IMR-90 (cell line): ENCODE measurements around the gene PC. TPM values are rescaled to one million over a fixed set of nuclear protein-coding genes. Genes with fewer than 3 reads are reported as not detected.

Experiments used
- ATAC-seq: fragments of 200-7000 bp; cut with Tn5 transposase; 2 replicates; pipeline ENCODE4 v1.9.1; 2020; ENCODE audit warnings: low read depth, mild to moderate bottlenecking, moderate library complexity
- BruUV-seq: library from RNA; stranded (reverse); fragments of 400-500 nt; replicated peaks from 2 replicates; lab custom pipeline; 2021; lab: Mats Ljungman, UMichigan
- CTCF ChIA-PET: fragments of 300-600 bp; formaldehyde crosslinking; extraction: SDS; loops from one replicate; lab custom pipeline; 2021; ENCODE audit warnings: antibody characterized with exemption; lab: Yijun Ruan, JAX
- POLR2A ChIA-PET: fragments of 300-600 bp; sonication (Branson Sonifier 250); formaldehyde crosslinking; loops from one replicate; lab custom pipeline; 2022; ENCODE audit warnings: antibody characterized with exemption; ENCODE audit not compliant: unreplicated experiment; lab: Charles Lee
- DNase-seq: peaks from one replicate; pipeline ENCODE4 v3.0.0; 2013
- H2AFZ ChIP-seq: replicated peaks from 2 replicates; pipeline ENCODE3; 2013; ENCODE audit warnings: low read length, mild to moderate bottlenecking; ENCODE audit not compliant: poor library complexity
- H2AK5ac ChIP-seq: 2 replicates; pipeline ENCODE4 v1.6.1; 2013; ENCODE audit warnings: low read depth, low read length, inconsistent platforms
- H2AK9ac ChIP-seq: replicated peaks from 2 replicates; pipeline ENCODE3; 2013; ENCODE audit warnings: mild to moderate bottlenecking, low read depth, low read length, moderate library complexity; ENCODE audit not compliant: poor library complexity
- H2BK120ac ChIP-seq: 2 replicates; pipeline ENCODE4 v1.6.1; 2013; ENCODE audit warnings: low read depth, low read length, inconsistent platforms
- H2BK15ac ChIP-seq: 3 replicates; pipeline ENCODE4 v1.6.1; 2013; ENCODE audit warnings: low read depth, low read length, inconsistent platforms
- H2BK20ac ChIP-seq: 2 replicates; pipeline ENCODE4 v1.6.1; 2013; ENCODE audit warnings: low read depth, mild to moderate bottlenecking, inconsistent platforms, low read length, moderate library complexity
- H2BK5ac ChIP-seq: 2 replicates; pipeline ENCODE4 v1.6.1; 2013; ENCODE audit warnings: mild to moderate bottlenecking, low read depth, low read length, inconsistent platforms; ENCODE audit not compliant: poor library complexity, severe bottlenecking
- H3K14ac ChIP-seq: replicated peaks from 2 replicates; pipeline ENCODE4 v1.6.1; 2013; ENCODE audit warnings: low read depth, low read length, inconsistent platforms
- H3K18ac ChIP-seq: 2 replicates; pipeline ENCODE4 v1.6.1; 2013; ENCODE audit warnings: low read depth, low read length, control low read depth
- H3K23ac ChIP-seq: 2 replicates; pipeline ENCODE4 v1.6.1; 2013; ENCODE audit warnings: low read depth, low read length, inconsistent platforms
- H3K27ac ChIP-seq: 2 replicates; pipeline ENCODE4 v1.5.1; 2013; ENCODE audit warnings: mild to moderate bottlenecking, control low read depth, low read length; ENCODE audit not compliant: insufficient read depth
- H3K27me3 ChIP-seq: 2 replicates; pipeline ENCODE4 v1.6.1; 2013; ENCODE audit warnings: low read length; ENCODE audit not compliant: control insufficient read depth, insufficient read depth
- H3K36me3 ChIP-seq: 2 replicates; pipeline ENCODE4 v1.6.1; 2013; ENCODE audit warnings: low read length, mixed read lengths; ENCODE audit not compliant: control insufficient read depth, insufficient read depth
- H3K4ac ChIP-seq: 2 replicates; pipeline ENCODE4 v1.6.1; 2013; ENCODE audit warnings: low read depth, low read length, inconsistent platforms
- H3K4me1 ChIP-seq: 2 replicates; pipeline ENCODE4 v1.6.1; 2013; ENCODE audit warnings: low read length, mixed read lengths; ENCODE audit not compliant: control insufficient read depth, insufficient read depth
- H3K4me2 ChIP-seq: 2 replicates; pipeline ENCODE4 v1.6.1; 2013; ENCODE audit warnings: low read depth, mild to moderate bottlenecking, control low read depth, low read length, moderate library complexity
- H3K4me3 ChIP-seq: 2 replicates; pipeline ENCODE4 v1.5.1; 2013; ENCODE audit warnings: low read depth, mild to moderate bottlenecking, control low read depth, low read length, moderate library complexity; ENCODE audit not compliant: insufficient read depth
- H3K56ac ChIP-seq: 2 replicates; pipeline ENCODE4 v1.6.1; 2013; ENCODE audit warnings: low read length, inconsistent platforms; ENCODE audit not compliant: insufficient read depth; ENCODE audit errors: extremely low read depth
- H3K79me1 ChIP-seq, 2 experiments: 2 replicates each; pipeline ENCODE4 v1.6.1; 2013; ENCODE audit warnings: low read length in 2 of 2, inconsistent platforms in 1 of 2, low read depth in 1 of 2
- H3K9ac ChIP-seq: 2 replicates; pipeline ENCODE4 v1.6.1; 2013; ENCODE audit warnings: low read depth, low read length, control low read depth
- H3K9me1 ChIP-seq: 2 replicates; pipeline ENCODE4 v1.6.1; 2013; ENCODE audit warnings: low read length, inconsistent platforms; ENCODE audit not compliant: insufficient read depth
- H3K9me3 ChIP-seq: 2 replicates; pipeline ENCODE4 v1.6.1; 2013; ENCODE audit warnings: low read length; ENCODE audit not compliant: control insufficient read depth, insufficient read depth
- H4K20me1 ChIP-seq: 2 replicates; pipeline ENCODE4 v1.6.1; 2013; ENCODE audit warnings: low read length, inconsistent platforms; ENCODE audit not compliant: insufficient read depth
- H4K5ac ChIP-seq: 2 replicates; pipeline ENCODE4 v1.6.1; 2013; ENCODE audit warnings: mild to moderate bottlenecking, low read depth, low read length, control low read depth
- H4K8ac ChIP-seq, 2 experiments: 2 replicates each; pipeline ENCODE4 v1.6.1; 2013; ENCODE audit warnings: low read depth in 2 of 2, low read length in 2 of 2, control low read depth in 1 of 2, inconsistent platforms in 1 of 2
- H4K91ac ChIP-seq: 2 replicates; pipeline ENCODE4 v1.6.1; 2013; ENCODE audit warnings: low read depth, low read length, inconsistent platforms; ENCODE audit not compliant: insufficient read depth
- BHLHE40 ChIP-seq: fragments of 150-350 bp; IDR thresholded peaks from 2 replicates; pipeline ENCODE4 v1.6.1; 2016; ENCODE audit warnings: mild to moderate bottlenecking, low read depth, low read length
- ELK1 ChIP-seq: fragments of 150-350 bp; IDR thresholded peaks from 2 replicates; pipeline ENCODE4 v1.6.1; 2016; ENCODE audit warnings: low read depth, mild to moderate bottlenecking, low read length, moderate library complexity, borderline replicate concordance
- MAZ ChIP-seq: IDR thresholded peaks from 2 replicates; pipeline ENCODE4 v1.6.1; 2012; ENCODE audit warnings: low read depth, mild to moderate bottlenecking, low read length, improper control_type of control experiment, moderate library complexity, borderline replicate concordance
- NFE2L2 ChIP-seq: fragments of 150-350 bp; IDR thresholded peaks from 2 replicates; pipeline ENCODE4 v1.6.1; 2016; ENCODE audit warnings: low read depth, mild to moderate bottlenecking, low read length
- POLR2A ChIP-seq: IDR thresholded peaks from 2 replicates; pipeline ENCODE4 v1.6.1; 2012; ENCODE audit warnings: mild to moderate bottlenecking, low read depth, low read length
- RAD21 ChIP-seq: IDR thresholded peaks from 2 replicates; pipeline ENCODE4 v1.6.1; 2012; ENCODE audit warnings: low read length, improper control_type of control experiment
- RFX5 ChIP-seq: IDR thresholded peaks from 2 replicates; pipeline ENCODE4 v1.8.0; 2012; ENCODE audit warnings: low read depth, mild to moderate bottlenecking, low read length, moderate library complexity
- USF2 ChIP-seq: fragments of 150-350 bp; IDR thresholded peaks from 2 replicates; pipeline ENCODE4 v1.6.1; 2017; ENCODE audit warnings: mild to moderate bottlenecking, antibody characterized with exemption, low read length, low read depth
- WGBS, 2 experiments: methylation state at CpG; one replicate each; pipeline versions ENCODE4 v1.1.5 to v1.1.7; 2013; ENCODE audit warnings: missing lambda C conversion rate in 2 of 2; ENCODE audit not compliant: insufficient read length in 1 of 2; ENCODE audit errors: extremely low coverage in 2 of 2; 5-methylcytosine and 5-hydroxymethylcytosine counted together
- dilution Hi-C: fragments of 300-500 bp; cut with HindIII; formaldehyde crosslinking; loops from one replicate; pipeline ENCODE4 v1.14.3; 2018; ENCODE audit warnings: low sequenced_read_pairs; ENCODE audit not compliant: unreplicated experiment
- in situ Hi-C: fragments of 300-500 bp; cut with MboI; formaldehyde crosslinking; loops from 3 replicates; pipeline ENCODE4 v1.14.3; 2019; ENCODE audit warnings: low sequenced_read_pairs, inconsistent platforms, mixed read lengths
- intact Hi-C: fragments of 100-400 bp; cut with micrococcal nuclease; formaldehyde crosslinking; loops from 2 replicates; pipeline ENCODE4 v1.10.0; 2022
- polyA plus RNA-seq, 3 experiments: library from polyadenylated mRNA; depleted of rRNA; stranded (reverse); fragments of >200 nt; gene quantifications; 2 replicates each; pipeline ENCODE4 v1.2.3, GENCODE V29; 2012; ENCODE audit warnings: low replicate concordance in 1 of 3
- total RNA-seq: library from RNA; depleted of rRNA; stranded (reverse); fragments of >200 nt; gene quantifications from 2 replicates; pipeline ENCODE4 v1.2.3, GENCODE V29; 2012

The PC gene
- total and polyA plus RNA-seq, 2 of the 4 experiments (the other 2 are of a cell fraction) = 13.6 to 15.7 TPM

GRCh38 chr11:66868726-66869566, 89.2 kb downstream of the PC start:
- no peaks in the 10 kb centered on the region for H4K20me1 ChIP-seq
- CTCF ChIA-PET = no interaction called here

More at GRCh38 chr11:66868726-66869566, 89.2 kb downstream of the PC start:
- Histone ChIP-seq H3K27ac (no peak overlapping the region), H3K27me3 (no peaks in the 10 kb centered on the region), H3K36me3 (peaks cover 47% of the 10 kb centered on the region; the same call in 1 of the 2 replicates), H4K8ac (no peak overlapping the region), H3K56ac (no peak overlapping the region), H2BK120ac (no peak overlapping the region), H2BK5ac (no peak overlapping the region), H2BK20ac (no peak overlapping the region), H3K23ac (no peak overlapping the region), H2AFZ (no peak overlapping the region), H3K4ac (no peak overlapping the region), H3K18ac (no peak overlapping the region), H3K4me2 (no peak overlapping the region), H2AK9ac (peak overlapping the region; percentile 66), H4K91ac (no peak overlapping the region), H3K9me1 (no peaks in the 10 kb centered on the region), H3K4me3 (no peak overlapping the region), H2AK5ac (no peak overlapping the region), H3K9me3 (no peaks in the 10 kb centered on the region), H2BK15ac (no peak overlapping the region), H3K14ac (no peak overlapping the region), H4K5ac (no peak overlapping the region), H3K9ac (no peak overlapping the region), H3K4me1 (peaks cover 2% of the 10 kb centered on the region; the same call in 1 of the 2 replicates), H3K79me1 (no peaks in the 10 kb centered on the region)
- dilution Hi-C loops = no loop called here
- BruUV-seq = no TSS peak
- intact Hi-C loops = no loop called here
- no peak for TF ChIP-seq USF2
- no peak for TF ChIP-seq RAD21
- TF ChIP-seq ELK1 = no peak
- TF ChIP-seq RFX5 = no peak
- TF ChIP-seq MAZ = no peak
- no peak for TF ChIP-seq POLR2A
- no peak for TF ChIP-seq NFE2L2
- TF ChIP-seq BHLHE40 = no peak
- WGBS, 2 experiments = 70% methylated on average over 20 of the region's 27 CpGs; no CpG with 5 or more reads in 1 of the 2 experiments
- in situ Hi-C loops = no loop called here
- DNase-seq = no peak
- ATAC-seq = no peak
- POLR2A ChIA-PET = no interaction called here
